Stimulated activated CD8-positive, alpha-beta memory T cell treated with anti-CD3 and anti-CD28 coated beads, Interleukin-12 subunit alpha, Interleukin-12 subunit beta, amount 100 ng/mL, for 4 hours (primary cell): Measurements from ENCODE around the gene EPS8.
"Not testable (repeated sequence)": the region's sequence is repeated elsewhere in the genome, so short reads cannot be mapped to it uniquely, and the experiment has no call there.

Source experiments
- DNase-seq: peaks from one replicate; pipeline ENCODE4 v3.0.0-alpha.2; 2020; ENCODE audit warnings: low read depth

Gene EPS8

GRCh38 chr12:15644700-15645099 is 144.5 kb downstream of the EPS8 start:
- DNase-seq = no peak

- DNase-seq = no peak
Measured at GRCh38 chr12:15638231-15638630, 151.0 kb downstream of the EPS8 start.

GRCh38 chr12:15636060-15636890 is 152.9 kb downstream of the EPS8 start:
- no peak for DNase-seq

GRCh38 chr12:15634010-15634683 is 155.0 kb downstream of the EPS8 start:
- no peak for DNase-seq

GRCh38 chr12:15633201-15633600 is 156.0 kb downstream of the EPS8 start:
- DNase-seq = no peak

GRCh38 chr12:15632708-15633107 is 156.5 kb downstream of the EPS8 start:
- no peak for DNase-seq

GRCh38 chr12:15631007-15631715 is 158.0 kb downstream of the EPS8 start:
- DNase-seq = no peak

- no peak for DNase-seq
Measured at GRCh38 chr12:15629761-15630160, 159.4 kb downstream of the EPS8 start.

GRCh38 chr12:15629108-15629507 is 160.1 kb downstream of the EPS8 start:
- no peak for DNase-seq

- DNase-seq = no peak
Measured at GRCh38 chr12:15627995-15628945, 160.9 kb downstream of the EPS8 start.

- DNase-seq = no peak
Measured at GRCh38 chr12:15625075-15625474, 164.1 kb downstream of the EPS8 start.

GRCh38 chr12:15620741-15621539 is 168.2 kb downstream of the EPS8 start:
- no peak for DNase-seq

- DNase-seq = not testable (repeated sequence)
Measured at GRCh38 chr12:15616495-15616894, 172.7 kb downstream of the EPS8 start.

GRCh38 chr12:15613981-15614380 is 175.2 kb downstream of the EPS8 start:
- no peak for DNase-seq

GRCh38 chr12:15608941-15609340 is 180.2 kb downstream of the EPS8 start:
- no peak for DNase-seq

GRCh38 chr12:15608406-15608805 is 180.8 kb downstream of the EPS8 start:
- no peak for DNase-seq

- DNase-seq = no peak
Measured at GRCh38 chr12:15605881-15606590, 183.2 kb downstream of the EPS8 start.

GRCh38 chr12:15603474-15604085 is 185.6 kb downstream of the EPS8 start:
- no peak for DNase-seq

GRCh38 chr12:15602051-15602672 is 187.0 kb downstream of the EPS8 start:
- no peak for DNase-seq
